HepG2 (cell line): Measurements from ENCODE around the gene MT1M. TPM values are rescaled to one million over a fixed set of nuclear protein-coding genes. Genes with fewer than 3 reads are reported as not detected.

Experiments used
- DMAP1 ChIP-seq: IDR thresholded peaks from 2 replicates; pipeline ENCODE4 v1.6.1; 2016
- FOXA3 ChIP-seq: IDR thresholded peaks from 2 replicates; pipeline ENCODE4 v1.6.1; 2016; ENCODE audit warnings: missing genetic modification reagents, missing compliant biosample characterization
- MED1 ChIP-seq: sonication (generic); formaldehyde crosslinking; IDR thresholded peaks from 2 replicates; pipeline ENCODE4 v1.4.0; 2020; ENCODE audit warnings: missing genetic modification reagents
- TAF15 ChIP-seq: fragments of 200-400 bp; formaldehyde crosslinking; IDR thresholded peaks from one replicate; pipeline ENCODE4 v1.6.1; 2018; ENCODE audit warnings: mild to moderate bottlenecking, low read depth, low read length; ENCODE audit not compliant: poor library complexity, severe bottlenecking
- TFE3 ChIP-seq: IDR thresholded peaks from 2 replicates; pipeline ENCODE4 v1.6.1; 2016
- ZBTB7B ChIP-seq: sonication (generic); formaldehyde crosslinking; IDR thresholded peaks from 2 replicates; pipeline ENCODE4 v1.4.0; 2020; ENCODE audit warnings: missing genetic modification reagents
- ZHX1 ChIP-seq: sonication (generic); formaldehyde crosslinking; IDR thresholded peaks from 2 replicates; pipeline ENCODE4 v1.8.1; 2022; ENCODE audit warnings: low read depth, mild to moderate bottlenecking, missing genetic modification reagents
- ZHX2 ChIP-seq, 2 experiments: sonication (generic) in 1 of 2; formaldehyde crosslinking in 1 of 2; IDR thresholded peaks; 2 replicates each; pipeline versions ENCODE4 v1.6.1 to v1.9.0; 2014 to 2022; ENCODE audit warnings: antibody characterized with exemption in 1 of 2, borderline replicate concordance in 1 of 2, inconsistent platforms in 1 of 2, low read depth in 1 of 2, missing genetic modification reagents in 1 of 2
- ZNF556 ChIP-seq: sonication (generic); formaldehyde crosslinking; IDR thresholded peaks from 2 replicates; pipeline ENCODE4 v1.4.0; 2020; ENCODE audit warnings: mild to moderate bottlenecking, missing genetic modification reagents, borderline replicate concordance
- ZNF619 ChIP-seq: sonication (generic); formaldehyde crosslinking; IDR thresholded peaks from 2 replicates; pipeline ENCODE4 v1.4.0; 2020; ENCODE audit warnings: mild to moderate bottlenecking, missing genetic modification reagents
- polyA plus RNA-seq, 8 experiments: library from polyadenylated mRNA; depleted of rRNA in 3 of 8; stranded (reverse) in 7 of 8; unstranded in 1 of 8; fragments of >200 nt; fragmentation: Illumina TruSeq in 4 of 8; extraction: Trizol in 4 of 8; gene quantifications; 2 replicates each; pipeline versions ENCODE4 v1.2.1 to v1.2.3, GENCODE V29; 2011 to 2016; ENCODE audit warnings: low read depth in 4 of 8, missing spikeins in 1 of 8, mixed read lengths in 1 of 8; ENCODE audit not compliant: insufficient read depth in 1 of 8
- total RNA-seq, 5 experiments: library from RNA; depleted of rRNA; stranded (reverse); fragments of >200 nt; fragmentation: Illumina TruSeq; extraction: Trizol; gene quantifications; 2 replicates each; pipeline ENCODE4 v1.2.3, GENCODE V29; 2016; ENCODE audit warnings: low read depth in 1 of 5
- TF ChIP-seq, protein P1 (sequence below): sonication (generic); formaldehyde crosslinking; IDR thresholded peaks from 2 replicates; pipeline ENCODE4 v1.9.0; 2021; ENCODE audit warnings: missing genetic modification reagents, borderline replicate concordance
- TF ChIP-seq, protein P2 (sequence below): IDR thresholded peaks from 2 replicates; pipeline ENCODE4 v1.6.1; 2016; ENCODE audit warnings: missing genetic modification reagents, missing compliant biosample characterization
- TF ChIP-seq, protein P3 (sequence below): sonication (generic); formaldehyde crosslinking; IDR thresholded peaks from 2 replicates; pipeline ENCODE4 v1.4.0; 2020; ENCODE audit warnings: missing genetic modification reagents

Gene MT1M
- total and polyA plus RNA-seq, 2 of the 13 experiments (the other 11 are each of a cell fraction or from before 2014, with no cell fraction given), result 4.6 TPM; not detected in 1

DNA sequence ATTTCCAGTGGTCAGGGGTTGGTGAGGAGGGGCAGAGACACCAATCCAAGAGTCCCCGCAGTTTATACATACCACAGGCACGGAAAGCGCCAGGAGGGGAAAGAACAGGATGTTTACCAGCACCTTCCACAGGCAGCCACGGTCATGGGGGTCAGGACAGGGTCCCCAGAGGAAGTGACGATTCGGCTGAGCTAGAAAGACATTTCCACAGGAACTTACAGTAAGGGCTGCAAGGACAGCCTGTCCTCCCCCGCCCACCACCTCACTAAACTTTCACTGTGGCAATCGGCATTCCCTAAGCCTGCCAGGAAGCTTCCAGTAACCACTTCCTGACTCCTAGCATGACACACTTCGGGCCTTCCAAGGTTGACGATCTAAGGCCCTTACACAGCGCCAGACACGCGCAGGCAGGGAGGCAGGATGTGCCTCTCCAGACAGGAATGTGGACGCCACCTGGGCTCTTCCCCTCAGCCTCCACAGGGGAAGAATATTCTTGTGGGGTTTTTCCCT lies 25.3 kb upstream of the MT1M start (continued):
- no peak for TF ChIP-seq TAF15
- TF ChIP-seq, protein P1, sequence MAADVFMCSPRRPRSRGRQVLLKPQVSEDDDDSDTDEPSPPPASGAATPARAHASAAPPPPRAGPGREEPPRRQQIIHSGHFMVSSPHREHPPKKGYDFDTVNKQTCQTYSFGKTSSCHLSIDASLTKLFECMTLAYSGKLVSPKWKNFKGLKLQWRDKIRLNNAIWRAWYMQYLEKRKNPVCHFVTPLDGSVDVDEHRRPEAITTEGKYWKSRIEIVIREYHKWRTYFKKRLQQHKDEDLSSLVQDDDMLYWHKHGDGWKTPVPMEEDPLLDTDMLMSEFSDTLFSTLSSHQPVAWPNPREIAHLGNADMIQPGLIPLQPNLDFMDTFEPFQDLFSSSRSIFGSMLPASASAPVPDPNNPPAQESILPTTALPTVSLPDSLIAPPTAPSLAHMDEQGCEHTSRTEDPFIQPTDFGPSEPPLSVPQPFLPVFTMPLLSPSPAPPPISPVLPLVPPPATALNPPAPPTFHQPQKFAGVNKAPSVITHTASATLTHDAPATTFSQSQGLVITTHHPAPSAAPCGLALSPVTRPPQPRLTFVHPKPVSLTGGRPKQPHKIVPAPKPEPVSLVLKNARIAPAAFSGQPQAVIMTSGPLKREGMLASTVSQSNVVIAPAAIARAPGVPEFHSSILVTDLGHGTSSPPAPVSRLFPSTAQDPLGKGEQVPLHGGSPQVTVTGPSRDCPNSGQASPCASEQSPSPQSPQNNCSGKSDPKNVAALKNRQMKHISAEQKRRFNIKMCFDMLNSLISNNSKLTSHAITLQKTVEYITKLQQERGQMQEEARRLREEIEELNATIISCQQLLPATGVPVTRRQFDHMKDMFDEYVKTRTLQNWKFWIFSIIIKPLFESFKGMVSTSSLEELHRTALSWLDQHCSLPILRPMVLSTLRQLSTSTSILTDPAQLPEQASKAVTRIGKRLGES (CRISPR knock-in tag), result no peak
- TF ChIP-seq ZHX1, result no peak
- TF ChIP-seq, protein P2, sequence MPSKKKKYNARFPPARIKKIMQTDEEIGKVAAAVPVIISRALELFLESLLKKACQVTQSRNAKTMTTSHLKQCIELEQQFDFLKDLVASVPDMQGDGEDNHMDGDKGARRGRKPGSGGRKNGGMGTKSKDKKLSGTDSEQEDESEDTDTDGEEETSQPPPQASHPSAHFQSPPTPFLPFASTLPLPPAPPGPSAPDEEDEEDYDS (CRISPR knock-in tag), result peak; percentile 82
- no peak for TF ChIP-seq ZNF556 (CRISPR knock-in tag)
- peak; percentile 89; the same call in 1 of the 2 replicates for TF ChIP-seq TFE3
- TF ChIP-seq, protein P3, sequence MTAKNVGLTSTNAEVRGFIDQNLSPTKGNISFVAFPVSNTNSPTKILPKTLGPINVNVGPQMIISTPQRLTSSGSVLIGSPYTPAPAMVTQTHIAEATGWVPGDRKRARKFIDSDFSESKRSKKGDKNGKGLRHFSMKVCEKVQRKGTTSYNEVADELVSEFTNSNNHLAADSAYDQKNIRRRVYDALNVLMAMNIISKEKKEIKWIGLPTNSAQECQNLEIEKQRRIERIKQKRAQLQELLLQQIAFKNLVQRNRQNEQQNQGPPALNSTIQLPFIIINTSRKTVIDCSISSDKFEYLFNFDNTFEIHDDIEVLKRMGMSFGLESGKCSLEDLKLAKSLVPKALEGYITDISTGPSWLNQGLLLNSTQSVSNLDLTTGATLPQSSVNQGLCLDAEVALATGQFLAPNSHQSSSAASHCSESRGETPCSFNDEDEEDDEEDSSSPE, result peak; percentile 74; the same call in 1 of the 2 replicates
- TF ChIP-seq DMAP1 (CRISPR knock-in tag), result peak; percentile 73; the same call in 1 of the 2 replicates
- no peak; the same call in 1 of the 2 replicates for TF ChIP-seq ZNF619 (CRISPR knock-in tag)
- TF ChIP-seq FOXA3 (CRISPR knock-in tag), result peak; percentile 68
- peak; percentile 25; the same call in 1 of the 2 replicates for TF ChIP-seq ZHX2 (IDR thresholded peaks at IDR 0.05; ENCODE audit: low read depth)
- peak; percentile 81; the same call in 1 of the 2 replicates for TF ChIP-seq ZHX2 (CRISPR knock-in tag; IDR thresholded peaks at IDR 0.05; ENCODE audit: borderline replicate concordance)
- peak; percentile 81 for TF ChIP-seq ZBTB7B
- TF ChIP-seq MED1 (CRISPR knock-in tag), result peak; percentile 94
